K562 (cell line): Measurements from ENCODE around the gene BRINP1. TPM values are rescaled to one million over a fixed set of nuclear protein-coding genes. Genes with fewer than 3 reads are reported as not detected.

Experiments
- ATAC-seq: fragments of 200-7000 bp; cut with Tn5 transposase; 3 replicates; pipeline ENCODE4 v1.9.1; 2020; ENCODE audit warnings: moderate library complexity
- BruUV-seq: library from RNA; stranded (reverse); fragments of 400-500 nt; replicated peaks from 2 replicates; lab custom pipeline; 2021; lab: Mats Ljungman, UMichigan
- CTCF ChIA-PET: fragments of 300-600 bp; formaldehyde crosslinking; extraction: SDS; loops from one replicate; lab custom pipeline; 2021; ENCODE audit warnings: low intra/inter-chr PET ratio; lab: Yijun Ruan, JAX
- POLR2A ChIA-PET: fragments of 300-600, 350-650 bp; sonication (Branson Sonifier 250); formaldehyde crosslinking; extraction: SDS; loops from one replicate; lab custom pipeline; 2021; ENCODE audit warnings: antibody characterized with exemption, inconsistent platforms; lab: Yijun Ruan, JAX
- DNase-seq, 4 experiments: peaks; one replicate each; pipeline versions ENCODE4 v3.0.0 to v3.0.0-alpha.2; 2011 to 2018; ENCODE audit warnings: low spot score in 3 of 4, mixed read lengths in 3 of 4; ENCODE audit errors: extremely low read depth in 1 of 4
- FAIRE-seq: peaks from 2 replicates; lab custom pipeline; 2011; peaks lifted over from hg19 to GRCh38; lab: Jason Lieb, UNC
- H2AFZ ChIP-seq: 2 replicates; pipeline ENCODE4 v1.6.0; 2011; ENCODE audit warnings: low read depth, low read length, control low read depth, inconsistent platforms
- H3K27ac ChIP-seq: fragments of 200-600 bp; 3 replicates; pipeline ENCODE4 v1.8.0; 2011; ENCODE audit warnings: low read depth, mild to moderate bottlenecking, control low read depth, inconsistent platforms, low read length, moderate library complexity, mixed read lengths; ENCODE audit errors: extremely low read depth
- H3K27me3 ChIP-seq, 2 experiments: fragments of 300-600 bp in 1 of 2; 2 replicates in 1 of 2; 3 replicates in 1 of 2; pipeline versions ENCODE4 v1.6.0 to v1.8.0; 2011; ENCODE audit warnings: inconsistent platforms in 2 of 2, low read length in 2 of 2, mild to moderate bottlenecking in 1 of 2, mixed read lengths in 1 of 2, moderate library complexity in 1 of 2; ENCODE audit not compliant: control insufficient read depth in 2 of 2, insufficient read depth in 2 of 2
- H3K36me3 ChIP-seq: fragments of 300-600 bp; 3 replicates; pipeline ENCODE4 v1.8.0; 2011; ENCODE audit warnings: mild to moderate bottlenecking, low read length, inconsistent platforms; ENCODE audit not compliant: control insufficient read depth, insufficient read depth
- H3K4me1 ChIP-seq, 2 experiments: fragments of 200-600 bp in 1 of 2; replicated peaks in 1 of 2; 2 replicates in 1 of 2; 3 replicates in 1 of 2; pipeline versions ENCODE4 v1.5.1 to v1.8.0; 2011; ENCODE audit warnings: inconsistent platforms in 2 of 2, low read length in 2 of 2, mild to moderate bottlenecking in 1 of 2, mixed read lengths in 1 of 2, moderate library complexity in 1 of 2; ENCODE audit not compliant: control insufficient read depth in 2 of 2, insufficient read depth in 2 of 2
- H3K4me2 ChIP-seq: 2 replicates; pipeline ENCODE4 v1.6.1; 2011; ENCODE audit warnings: low read length, control low read depth, inconsistent platforms, mixed read lengths; ENCODE audit not compliant: insufficient read depth
- H3K4me3 ChIP-seq: fragments of 200-600 bp; sonication (generic), shearing (Covaris generic); 2 replicates; pipeline ENCODE4 v1.5.1; 2016; ENCODE audit warnings: control low read depth, inconsistent platforms
- H3K79me2 ChIP-seq: fragments of 200-600 bp; 3 replicates; pipeline ENCODE4 v1.8.0; 2011; ENCODE audit warnings: low read length, inconsistent platforms; ENCODE audit not compliant: control insufficient read depth, insufficient read depth
- H3K9ac ChIP-seq, 2 experiments: 2 replicates each; pipeline versions ENCODE4 v1.6.0 to v1.6.1; 2011; ENCODE audit warnings: low read depth in 2 of 2, low read length in 2 of 2, control low read depth in 1 of 2, inconsistent platforms in 1 of 2, mild to moderate bottlenecking in 1 of 2, mixed read lengths in 1 of 2; ENCODE audit not compliant: insufficient read depth in 1 of 2
- H3K9me1 ChIP-seq: one replicate; pipeline ENCODE4 v1.6.0; 2011; ENCODE audit warnings: inconsistent platforms, mild to moderate bottlenecking, low read length, moderate library complexity; ENCODE audit not compliant: control insufficient read depth, insufficient read depth
- H3K9me3 ChIP-seq: replicated peaks from 2 replicates; pipeline ENCODE4 v1.5.1; 2011; ENCODE audit warnings: low read depth, low read length, inconsistent platforms; ENCODE audit not compliant: control insufficient read depth, insufficient read depth
- H4K20me1 ChIP-seq: replicated peaks from 2 replicates; pipeline ENCODE4 v1.6.1; 2011; ENCODE audit warnings: low read length, inconsistent platforms, mixed read lengths; ENCODE audit not compliant: control insufficient read depth, insufficient read depth
- CBX2 ChIP-seq: fragments of 200-600 bp; sonication (generic); IDR thresholded peaks from one replicate; pipeline ENCODE4 v1.6.1; 2012; ENCODE audit warnings: mild to moderate bottlenecking, low read length, inconsistent platforms; ENCODE audit not compliant: insufficient read depth, poor library complexity, severe bottlenecking
- CEBPZ ChIP-seq: fragments of 150-350 bp; IDR thresholded peaks from 2 replicates; pipeline ENCODE4 v1.6.1; 2014; ENCODE audit warnings: low read depth, mild to moderate bottlenecking, low read length, borderline replicate concordance
- CHD2 ChIP-seq: IDR thresholded peaks from 2 replicates; pipeline ENCODE4 v1.6.1; 2011; ENCODE audit warnings: low read depth, low read length
- DNMT1 ChIP-seq: fragments of 450-650 bp; IDR thresholded peaks from 2 replicates; pipeline ENCODE4 v1.6.1; 2016; ENCODE audit warnings: antibody characterized with exemption, mild to moderate bottlenecking
- HDAC6 ChIP-seq: IDR thresholded peaks from 2 replicates; pipeline ENCODE4 v1.6.1; 2012; ENCODE audit warnings: low read depth, mild to moderate bottlenecking, control low read depth, inconsistent platforms, low read length, moderate library complexity
- HOMEZ ChIP-seq: fragments of 250-450 bp; sonication (Bioruptor Pico); IDR thresholded peaks from 2 replicates; pipeline ENCODE4 v1.4.0; 2020; ENCODE audit warnings: mild to moderate bottlenecking, moderate library complexity
- NEUROD1 ChIP-seq: fragments of 150-350 bp; IDR thresholded peaks from 2 replicates; pipeline ENCODE4 v1.6.1; 2014; ENCODE audit warnings: borderline replicate concordance, low read length, low read depth; ENCODE audit not compliant: partially characterized antibody
- PCBP2 ChIP-seq: fragments of 200-400 bp; formaldehyde crosslinking; IDR thresholded peaks from 2 replicates; pipeline ENCODE4 v1.6.1; 2018; ENCODE audit warnings: low read length, low read depth, mild to moderate bottlenecking, moderate library complexity; ENCODE audit not compliant: poor library complexity, severe bottlenecking
- RBM17 ChIP-seq: fragments of 200-400 bp; formaldehyde crosslinking; IDR thresholded peaks from 2 replicates; pipeline ENCODE4 v1.6.1; 2017; ENCODE audit warnings: low read depth, mild to moderate bottlenecking, low read length, borderline replicate concordance
- ZBTB49 ChIP-seq: sonication (generic); formaldehyde crosslinking; IDR thresholded peaks from 2 replicates; pipeline ENCODE4 v1.8.0; 2022; ENCODE audit warnings: missing genetic modification reagents, mild to moderate bottlenecking, borderline replicate concordance
- ZNF408 ChIP-seq: fragments of 250-450 bp; sonication (Bioruptor Pico); IDR thresholded peaks from 2 replicates; pipeline ENCODE4 v1.4.0; 2020; ENCODE audit warnings: low read depth, mild to moderate bottlenecking, moderate library complexity
- ZNF57 ChIP-seq: fragments of 450-650 bp; formaldehyde crosslinking; IDR thresholded peaks from 2 replicates; pipeline ENCODE4 v1.4.0; 2020; ENCODE audit warnings: mild to moderate bottlenecking, moderate library complexity
- WGBS: fragments of 100-300 bp; shearing (Covaris generic); methylation state at CpG from one replicate; pipeline ENCODE4 v1.1.6; 2016; ENCODE audit warnings: low coverage, mixed read lengths; ENCODE audit not compliant: insufficient coverage; ENCODE audit errors: missing lambda C conversion rate; 5-methylcytosine and 5-hydroxymethylcytosine counted together
- in situ Hi-C: fragments of 300-500 bp; cut with MboI; formaldehyde crosslinking; loops from 4 replicates; pipeline ENCODE4 v1.15.0; 2018; ENCODE audit warnings: inconsistent platforms, mixed read lengths
- intact Hi-C: fragments of 100-400 bp; cut with micrococcal nuclease; formaldehyde crosslinking; loops from 2 replicates; pipeline ENCODE4 v1.14.2; 2022
- polyA plus RNA-seq, 8 experiments: library from polyadenylated mRNA; depleted of rRNA in 4 of 8; stranded (reverse) in 5 of 8; unstranded in 3 of 8; fragments of >200 nt; fragmentation: Nextera tagmentation in 2 of 8; fragmentation: Illumina TruSeq in 1 of 8; extraction: Ambion mirVana in 2 of 8; extraction: Trizol in 1 of 8; gene quantifications; 2 replicates each; pipeline versions ENCODE4 v1.2.1 to v1.2.3, GENCODE V29; 2011 to 2014; ENCODE audit warnings: inconsistent platforms in 1 of 8, missing spikeins in 1 of 8
- total RNA-seq, 7 experiments: library from RNA; depleted of rRNA in 6 of 7; stranded (reverse); fragments of >200 nt in 6 of 7; fragmentation: Illumina TruSeq in 2 of 7; extraction: Trizol in 2 of 7; gene quantifications; 2 replicates each; pipeline versions ENCODE4 v1.2.1 to v1.2.3, GENCODE V29; 2011 to 2021; ENCODE audit warnings: low replicate concordance in 1 of 7

BRINP1 gene
- total and polyA plus RNA-seq, 9 of the 15 experiments (the other 6 are each of a cell fraction or from before 2014, with no cell fraction given): not detected

GRCh38 chr9:119367683-119368075, 1.6 kb downstream of the BRINP1 start (continued):
- no peak for TF ChIP-seq ZBTB49 (CRISPR knock-in tag)

GRCh38 chr9:119366909-119367682, 2.1 kb downstream of the BRINP1 start:
- no peaks in the 10 kb centered on the region for H3K36me3 ChIP-seq
- in situ Hi-C loops (no loop called here), intact Hi-C loops (loop anchor here (10.0 kb wide), 1 partner anchor 1722 kb away; no protein-coding TSS in a partner anchor)
- CTCF ChIA-PET: no interaction called here
- H4K20me1 ChIP-seq: no peaks in the 10 kb centered on the region
- H3K9me1 ChIP-seq: no peaks in the 10 kb centered on the region
- H3K4me2 ChIP-seq: no peak overlapping the region
- no peaks in the 10 kb centered on the region for H3K27me3 ChIP-seq
- no peak overlapping the region for H3K9ac ChIP-seq
- H3K27ac ChIP-seq: no peak overlapping the region
- H3K9me3 ChIP-seq: no peaks in the 10 kb centered on the region
- FAIRE-seq (no peak), ATAC-seq (no peak), DNase-seq (no peak)
- BruUV-seq: no TSS peak
- H3K4me1 ChIP-seq: no peaks in the 10 kb centered on the region
- 2% methylated on average over 9 of the region's 9 CpGs for WGBS
- H3K79me2 ChIP-seq: no peaks in the 10 kb centered on the region
- no peak overlapping the region for H2AFZ ChIP-seq
- POLR2A ChIA-PET: interaction anchor here (0.8 kb wide), 1 partner anchor 210 kb away, joined by 3 read pairs; no protein-coding TSS in a partner anchor
- no peak overlapping the region for H3K4me3 ChIP-seq
- no peak for TF ChIP-seq ZNF57 (CRISPR knock-in tag)
- no peak for TF ChIP-seq HOMEZ (CRISPR knock-in tag)
- no peak for TF ChIP-seq ZNF408 (CRISPR knock-in tag)
- TF ChIP-seq PCBP2: no peak
- TF ChIP-seq HDAC6: no peak
- TF ChIP-seq NEUROD1: no peak
- no peak for TF ChIP-seq RBM17
- TF ChIP-seq CEBPZ: no peak
- no peak for TF ChIP-seq CHD2
- no peak for TF ChIP-seq DNMT1
- TF ChIP-seq CBX2: no peak
